ENCODE results near the gene PDZRN4.

The PDZRN4 gene

DNA sequence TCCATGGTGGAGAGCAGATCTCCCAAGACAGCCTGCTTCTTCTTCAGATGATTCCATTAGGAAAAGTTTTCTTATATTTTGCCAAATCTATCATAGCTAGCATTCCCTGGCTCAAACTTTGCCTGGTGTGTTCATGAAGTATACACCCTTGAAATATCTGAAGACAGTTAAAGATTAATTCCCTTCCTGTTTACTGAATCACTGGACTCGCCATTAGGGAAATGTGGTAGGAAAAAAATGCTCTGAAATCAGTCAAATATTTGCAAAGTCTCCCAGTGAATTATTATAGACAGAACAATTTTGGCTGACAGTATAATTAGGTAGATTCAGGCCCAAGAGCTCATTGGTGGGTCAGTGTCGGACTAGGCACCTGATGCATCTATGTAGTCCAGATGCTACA, 86.5 kb downstream of the PDZRN4 start:
- no peak for TF ChIP-seq POLR2AphosphoS5 (IDR thresholded peaks at IDR 0.05; ENCODE audit: low read depth, low read length)
- TF ChIP-seq, protein P1, sequence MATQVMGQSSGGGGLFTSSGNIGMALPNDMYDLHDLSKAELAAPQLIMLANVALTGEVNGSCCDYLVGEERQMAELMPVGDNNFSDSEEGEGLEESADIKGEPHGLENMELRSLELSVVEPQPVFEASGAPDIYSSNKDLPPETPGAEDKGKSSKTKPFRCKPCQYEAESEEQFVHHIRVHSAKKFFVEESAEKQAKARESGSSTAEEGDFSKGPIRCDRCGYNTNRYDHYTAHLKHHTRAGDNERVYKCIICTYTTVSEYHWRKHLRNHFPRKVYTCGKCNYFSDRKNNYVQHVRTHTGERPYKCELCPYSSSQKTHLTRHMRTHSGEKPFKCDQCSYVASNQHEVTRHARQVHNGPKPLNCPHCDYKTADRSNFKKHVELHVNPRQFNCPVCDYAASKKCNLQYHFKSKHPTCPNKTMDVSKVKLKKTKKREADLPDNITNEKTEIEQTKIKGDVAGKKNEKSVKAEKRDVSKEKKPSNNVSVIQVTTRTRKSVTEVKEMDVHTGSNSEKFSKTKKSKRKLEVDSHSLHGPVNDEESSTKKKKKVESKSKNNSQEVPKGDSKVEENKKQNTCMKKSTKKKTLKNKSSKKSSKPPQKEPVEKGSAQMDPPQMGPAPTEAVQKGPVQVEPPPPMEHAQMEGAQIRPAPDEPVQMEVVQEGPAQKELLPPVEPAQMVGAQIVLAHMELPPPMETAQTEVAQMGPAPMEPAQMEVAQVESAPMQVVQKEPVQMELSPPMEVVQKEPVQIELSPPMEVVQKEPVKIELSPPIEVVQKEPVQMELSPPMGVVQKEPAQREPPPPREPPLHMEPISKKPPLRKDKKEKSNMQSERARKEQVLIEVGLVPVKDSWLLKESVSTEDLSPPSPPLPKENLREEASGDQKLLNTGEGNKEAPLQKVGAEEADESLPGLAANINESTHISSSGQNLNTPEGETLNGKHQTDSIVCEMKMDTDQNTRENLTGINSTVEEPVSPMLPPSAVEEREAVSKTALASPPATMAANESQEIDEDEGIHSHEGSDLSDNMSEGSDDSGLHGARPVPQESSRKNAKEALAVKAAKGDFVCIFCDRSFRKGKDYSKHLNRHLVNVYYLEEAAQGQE (IDR thresholded peaks at IDR 0.05; ENCODE audit: insufficient read depth in 1 of 2, low read depth in 2 of 2, low read length in 2 of 2): no peak
- no peak for TF ChIP-seq SIN3A (IDR thresholded peaks at IDR 0.05; ENCODE audit: borderline replicate concordance, insufficient read depth, low read length)
- TF ChIP-seq TAF1 (IDR thresholded peaks at IDR 0.05; ENCODE audit: borderline replicate concordance, insufficient read depth, low read length): no peak
- no peak for TF ChIP-seq FOXP2 (optimal IDR thresholded peaks at IDR 0.05; ENCODE audit: borderline replicate concordance, extremely low read depth, extremely low read length, insufficient read depth)

DNA sequence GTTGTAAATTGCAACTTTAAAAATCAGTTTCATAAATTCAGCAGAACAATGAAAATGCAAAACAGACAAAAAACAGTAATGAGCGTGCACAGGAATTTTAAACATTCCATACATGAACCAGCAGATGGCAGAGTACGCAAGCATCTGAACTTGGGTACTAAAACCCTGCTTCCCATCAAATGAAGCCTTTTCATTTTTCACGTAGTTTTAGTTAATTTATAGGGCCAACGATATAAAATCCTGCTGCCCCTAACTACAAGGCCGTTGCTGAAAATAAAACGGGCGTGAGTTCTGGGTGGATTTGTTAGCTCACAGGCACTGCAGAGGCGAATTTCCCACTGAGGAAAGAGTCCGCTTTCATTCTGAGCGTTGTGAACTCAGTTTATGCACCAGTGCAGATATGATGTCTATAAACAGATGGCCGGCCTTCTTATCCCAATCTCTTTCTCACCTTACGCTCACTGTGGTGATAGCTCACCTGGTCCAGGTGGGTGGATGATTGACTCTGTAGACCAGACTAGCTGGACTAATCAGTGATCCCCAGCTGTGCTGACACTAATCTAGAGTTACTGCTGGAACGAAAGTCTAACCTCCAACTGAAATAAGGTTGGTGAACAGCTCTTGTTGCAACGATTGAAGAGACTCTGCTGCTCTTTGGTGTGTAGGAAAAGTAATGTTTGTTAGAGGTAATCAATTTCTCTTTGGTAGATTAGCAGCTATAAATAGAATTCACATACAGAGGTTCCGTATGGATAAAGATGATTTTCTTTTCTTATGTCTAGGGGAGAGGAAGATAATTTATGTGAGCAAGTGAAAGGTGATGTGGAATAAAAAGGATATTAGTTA, 89.2 kb downstream of the PDZRN4 start:
- TF ChIP-seq FOXP2 (optimal IDR thresholded peaks at IDR 0.05; ENCODE audit: borderline replicate concordance, extremely low read depth, extremely low read length, insufficient read depth) (no peak), POLR2AphosphoS5 (IDR thresholded peaks at IDR 0.05; ENCODE audit: low read depth, low read length) (no peak), SIN3A (IDR thresholded peaks at IDR 0.05; ENCODE audit: borderline replicate concordance, insufficient read depth, low read length) (no peak), TAF1 (IDR thresholded peaks at IDR 0.05; ENCODE audit: borderline replicate concordance, insufficient read depth, low read length) (no peak)
- TF ChIP-seq, protein P1 (IDR thresholded peaks at IDR 0.05; ENCODE audit: insufficient read depth in 1 of 2, low read depth in 2 of 2, low read length in 2 of 2): no peak

DNA sequence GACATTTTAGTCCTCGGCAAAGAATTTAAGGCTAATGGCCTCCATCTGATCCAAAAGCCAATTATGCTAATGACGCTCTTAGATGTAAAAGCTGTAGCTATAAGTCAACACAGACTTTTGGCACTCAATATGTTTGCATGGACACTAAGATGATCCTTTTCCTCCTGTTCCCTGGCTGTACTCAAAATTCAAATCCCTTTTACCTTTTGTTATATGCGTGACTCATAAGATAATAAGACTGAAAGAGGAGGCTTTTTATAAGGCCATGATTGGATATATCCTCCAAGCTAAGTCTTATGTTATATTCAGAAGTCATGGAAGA, 89.8 kb downstream of the PDZRN4 start:
- TF ChIP-seq TAF1 (IDR thresholded peaks at IDR 0.05; ENCODE audit: borderline replicate concordance, insufficient read depth, low read length) (no peak), SIN3A (IDR thresholded peaks at IDR 0.05; ENCODE audit: borderline replicate concordance, insufficient read depth, low read length) (no peak), POLR2AphosphoS5 (IDR thresholded peaks at IDR 0.05; ENCODE audit: low read depth, low read length) (no peak), FOXP2 (optimal IDR thresholded peaks at IDR 0.05; ENCODE audit: borderline replicate concordance, extremely low read depth, extremely low read length, insufficient read depth) (no peak)
- TF ChIP-seq, protein P1 (IDR thresholded peaks at IDR 0.05; ENCODE audit: insufficient read depth in 1 of 2, low read depth in 2 of 2, low read length in 2 of 2): no peak

DNA sequence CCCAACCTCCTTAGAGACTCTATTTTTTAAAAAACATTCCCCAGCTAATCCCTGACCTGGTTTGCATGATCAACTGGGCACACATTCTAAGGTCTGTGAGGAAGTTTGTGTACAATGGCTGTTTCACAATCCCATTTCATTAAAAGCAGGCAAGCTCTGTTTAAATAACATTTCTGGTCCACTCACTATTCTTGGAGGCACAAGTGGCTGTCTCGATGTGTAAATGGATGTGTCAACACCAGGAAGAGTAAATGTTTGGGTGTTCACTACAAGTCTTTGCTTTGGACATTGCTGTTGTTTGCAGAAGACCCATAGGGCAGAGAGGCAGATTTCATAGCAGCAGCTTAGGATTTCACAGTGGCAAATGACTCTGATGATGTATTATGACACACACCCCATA, 98.3 kb downstream of the PDZRN4 start:
- TF ChIP-seq TAF1 (IDR thresholded peaks at IDR 0.05; ENCODE audit: borderline replicate concordance, insufficient read depth, low read length) (no peak), FOXP2 (optimal IDR thresholded peaks at IDR 0.05; ENCODE audit: borderline replicate concordance, extremely low read depth, extremely low read length, insufficient read depth) (no peak), POLR2AphosphoS5 (IDR thresholded peaks at IDR 0.05; ENCODE audit: low read depth, low read length) (no peak), SIN3A (IDR thresholded peaks at IDR 0.05; ENCODE audit: borderline replicate concordance, insufficient read depth, low read length) (no peak)
- TF ChIP-seq, protein P1 (IDR thresholded peaks at IDR 0.05; ENCODE audit: insufficient read depth in 1 of 2, low read depth in 2 of 2, low read length in 2 of 2): no peak

Data from PFSK-1 (cell line).